Left ventricle myocardium inferior (tissue), 1 donor: ENCODE results near the gene PIGN. TPM values are rescaled to one million over a fixed set of nuclear protein-coding genes. Genes with fewer than 3 reads are reported as not detected.

ENCODE experiments used
- DNase-seq: peaks from one replicate; pipeline ENCODE4 v3.0.0-alpha.2; 2020
- H3K27ac ChIP-seq: fragments of 200-600 bp; replicated peaks from 2 replicates; pipeline ENCODE4 v1.8.0; 2021
- H3K27me3 ChIP-seq: fragments of 200-600 bp; 2 replicates; pipeline ENCODE4 v1.8.0; 2021; ENCODE audit warnings: low read depth
- H3K36me3 ChIP-seq: fragments of 200-600 bp; 2 replicates; pipeline ENCODE4 v1.8.0; 2021
- H3K4me1 ChIP-seq: fragments of 200-600 bp; 2 replicates; pipeline ENCODE4 v1.8.0; 2021
- H3K4me3 ChIP-seq: fragments of 200-600 bp; 2 replicates; pipeline ENCODE4 v1.8.0; 2021; ENCODE audit warnings: mild to moderate bottlenecking, moderate library complexity
- H3K9me3 ChIP-seq: fragments of 200-600 bp; replicated peaks from 2 replicates; pipeline ENCODE4 v1.8.0; 2021
- CTCF ChIP-seq: fragments of 200-600 bp; IDR thresholded peaks from 2 replicates; pipeline ENCODE4 v1.8.0; 2021; ENCODE audit warnings: antibody characterized with exemption, mild to moderate bottlenecking, borderline replicate concordance
- intact Hi-C: fragments of 100-400 bp; cut with micrococcal nuclease; formaldehyde crosslinking; loops from one replicate; pipeline ENCODE4 v1.11.0; 2022
- total RNA-seq: library from RNA; stranded (reverse); fragmentation: NEBNext Ultra II Directional; extraction: Animal tissue kit (Norgen Biotek cat#: 25700); gene quantifications from one replicate; pipeline ENCODE4 v1.2.1, GENCODE V29; 2021
- donor health status: DM: no; HTN: yes; CAD: no; lungs with severe emphysema.

The PIGN gene
- total RNA-seq, 1 donor from 2014 or later: 19.7 TPM

DNA sequence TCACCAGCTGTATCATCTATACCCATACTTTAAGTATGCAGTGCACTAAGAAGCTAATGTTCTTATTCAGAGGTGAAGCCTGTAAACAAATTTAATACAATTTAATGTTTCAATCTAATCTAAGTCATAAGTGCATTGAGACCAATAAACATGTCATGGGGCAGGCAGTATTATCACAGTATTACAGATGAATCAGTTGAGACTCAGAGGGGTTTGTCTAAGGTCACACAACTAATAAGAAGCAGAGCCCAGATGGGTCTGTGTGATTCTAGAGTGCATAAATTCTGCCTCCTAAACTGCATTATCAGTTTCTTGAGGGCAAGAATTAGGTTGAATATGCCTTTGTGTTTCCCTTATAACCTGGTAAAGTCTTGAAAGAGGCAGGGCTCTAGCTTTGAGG is 153.1 kb downstream of the PIGN start:
- H3K27me3 ChIP-seq: no peaks in the 10 kb centered on the region
- DNase-seq: no peak
- peaks cover 10% of the 10 kb centered on the region for H3K4me1 ChIP-seq
- no peaks in the 10 kb centered on the region for H3K36me3 ChIP-seq
- H3K9me3 ChIP-seq: no peaks in the 10 kb centered on the region
- H3K27ac ChIP-seq: no peak overlapping the region
- no peak overlapping the region for H3K4me3 ChIP-seq
- intact Hi-C loops: no loop called here
- TF ChIP-seq CTCF: no peak

DNA sequence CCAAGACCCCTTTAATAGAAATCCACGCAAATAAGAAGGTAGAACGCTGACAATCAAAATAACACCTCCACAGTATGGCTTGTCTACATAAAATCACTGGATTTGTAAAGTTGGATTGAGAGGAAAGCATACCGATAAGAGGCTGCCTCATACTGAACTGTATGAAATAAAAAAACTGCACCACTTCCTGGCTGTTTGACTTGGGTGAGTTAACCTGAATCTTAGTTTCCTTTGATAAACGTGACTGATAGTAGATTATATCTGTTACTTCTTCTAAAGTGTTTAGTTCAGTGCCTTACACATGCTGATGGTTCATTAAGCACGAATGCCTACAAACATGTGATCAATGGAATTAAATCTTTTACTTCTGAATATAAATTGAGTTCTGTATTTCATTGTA is 153.6 kb downstream of the PIGN start:
- Histone ChIP-seq H3K9me3 (no peaks in the 10 kb centered on the region), H3K27me3 (no peaks in the 10 kb centered on the region), H3K36me3 (no peaks in the 10 kb centered on the region), H3K4me1 (peaks cover 10% of the 10 kb centered on the region), H3K4me3 (no peak overlapping the region), H3K27ac (no peak overlapping the region)
- no peak for TF ChIP-seq CTCF
- DNase-seq: no peak
- intact Hi-C loops: no loop called here

DNA sequence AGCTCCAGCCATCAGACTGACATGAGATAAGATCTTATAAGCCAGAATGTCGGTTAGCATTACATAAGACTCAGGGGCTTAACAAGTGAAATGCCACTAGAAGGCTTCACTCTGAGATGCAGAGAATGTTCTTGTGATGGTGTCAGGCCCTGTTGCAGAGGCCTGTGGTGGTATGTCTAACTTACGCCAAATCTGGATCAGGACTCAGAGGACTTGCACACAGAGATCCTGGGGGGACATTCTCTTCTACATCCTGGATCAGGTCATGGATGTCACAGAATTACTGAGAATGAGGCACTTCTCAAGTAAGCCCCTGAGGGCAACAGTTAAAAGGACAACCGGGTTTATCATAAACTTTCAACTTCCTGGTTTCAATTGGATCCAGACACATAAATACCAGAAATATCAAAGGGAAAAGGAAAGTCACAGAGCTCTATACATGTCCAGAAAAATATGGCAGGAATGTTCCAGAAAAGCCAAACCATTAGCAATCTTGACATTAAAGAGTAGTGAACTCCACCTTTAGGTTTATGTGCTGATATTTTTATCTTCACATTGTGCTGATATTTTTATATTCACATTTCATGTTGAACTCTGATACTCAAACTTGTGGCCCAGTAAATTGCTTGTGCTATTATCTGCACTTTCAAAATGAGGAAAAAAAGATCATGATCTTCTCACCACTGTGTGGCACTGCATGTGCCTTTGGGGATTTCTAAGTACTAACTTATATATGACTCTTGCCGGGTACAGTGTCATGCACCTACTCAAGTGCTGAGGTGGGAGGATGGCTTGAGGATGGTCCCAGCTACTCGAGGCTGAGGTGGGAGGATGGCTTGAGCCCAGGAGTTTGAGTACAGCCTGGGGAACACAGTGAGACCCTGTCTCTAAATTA is 156.5 kb downstream of the PIGN start:
- H3K4me1 ChIP-seq: peaks cover 5% of the 10 kb centered on the region
- intact Hi-C loops: no loop called here
- H3K36me3 ChIP-seq: no peaks in the 10 kb centered on the region
- no peaks in the 10 kb centered on the region for H3K9me3 ChIP-seq
- H3K27me3 ChIP-seq: peaks cover 7% of the 10 kb centered on the region
- no peak for DNase-seq
- no peak overlapping the region for H3K4me3 ChIP-seq
- TF ChIP-seq CTCF: no peak
- H3K27ac ChIP-seq: no peak overlapping the region

DNA sequence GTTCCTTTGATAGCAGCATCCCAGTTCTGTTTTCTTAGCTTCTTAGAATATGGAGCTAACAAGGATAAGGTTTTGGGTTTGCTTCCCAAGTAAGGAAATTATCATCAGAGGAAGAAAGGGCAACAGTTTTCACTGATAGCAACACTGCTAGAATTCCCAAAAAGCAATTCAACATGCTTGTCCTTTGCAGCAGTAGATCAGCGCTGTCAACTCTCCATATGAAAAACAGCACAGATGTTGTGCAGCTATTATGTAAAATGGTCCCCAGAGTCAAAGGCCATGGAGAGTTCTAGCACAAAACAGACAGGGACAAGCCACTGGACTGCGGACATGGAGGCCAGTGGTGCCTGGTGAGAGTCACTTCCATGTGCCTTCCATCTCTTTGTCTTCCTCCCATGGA is 158.1 kb downstream of the PIGN start:
- Histone ChIP-seq H3K27me3 (peaks cover 7% of the 10 kb centered on the region), H3K4me1 (peaks cover 5% of the 10 kb centered on the region), H3K9me3 (no peaks in the 10 kb centered on the region), H3K36me3 (no peaks in the 10 kb centered on the region), H3K27ac (no peak overlapping the region), H3K4me3 (no peak overlapping the region)
- TF ChIP-seq CTCF: no peak
- DNase-seq: no peak
- intact Hi-C loops: no loop called here

- intact Hi-C loops: no loop called here
- Histone ChIP-seq H3K9me3 (no peaks in the 10 kb centered on the region), H3K27ac (no peak overlapping the region), H3K36me3 (no peaks in the 10 kb centered on the region), H3K4me1 (peaks cover 5% of the 10 kb centered on the region), H3K4me3 (no peak overlapping the region), H3K27me3 (peaks cover 7% of the 10 kb centered on the region)
- TF ChIP-seq CTCF: no peak
- DNase-seq: no peak
Measured at GRCh38 chr18:62027914-62028520, 158.8 kb downstream of the PIGN start.
